GM21367 (cell line): ENCODE data around the gene BUB1.
"Not testable (repeated sequence)": the region's sequence is repeated elsewhere in the genome, so short reads cannot be mapped to it uniquely, and the experiment has no call there.

Source experiments
- ATAC-seq: cut with Tn5 transposase; IDR thresholded peaks from one replicate; pipeline ENCODE4 v1.9.1; 2021; ENCODE audit not compliant: unreplicated experiment

Gene BUB1

GRCh38 chr2:110605057-110605456 lies 72.8 kb downstream of the BUB1 start:
- not testable (repeated sequence) for ATAC-seq

- ATAC-seq = not testable (repeated sequence)
Measured at GRCh38 chr2:110603917-110604591, 73.8 kb downstream of the BUB1 start.

DNA sequence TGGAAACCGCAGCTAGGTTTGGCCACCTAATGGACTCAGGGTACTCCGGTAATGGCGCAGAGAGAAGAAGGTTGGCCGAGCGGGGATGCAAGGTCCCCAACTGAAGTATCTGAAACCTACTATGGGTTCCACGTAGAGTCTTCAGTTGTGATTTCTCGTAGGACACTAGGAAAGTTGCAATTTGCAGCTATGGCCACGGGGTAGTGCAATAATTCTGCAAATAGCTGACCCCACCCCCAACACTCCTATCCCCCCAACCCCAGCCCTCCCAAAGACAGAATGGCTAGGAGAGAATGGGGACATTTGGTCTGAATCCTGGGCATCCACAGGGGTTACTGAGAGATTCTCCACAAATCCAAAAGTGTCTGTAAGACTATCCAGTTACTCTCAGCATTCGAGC lies 75.7 kb downstream of the BUB1 start:
- not testable (repeated sequence) for ATAC-seq

DNA sequence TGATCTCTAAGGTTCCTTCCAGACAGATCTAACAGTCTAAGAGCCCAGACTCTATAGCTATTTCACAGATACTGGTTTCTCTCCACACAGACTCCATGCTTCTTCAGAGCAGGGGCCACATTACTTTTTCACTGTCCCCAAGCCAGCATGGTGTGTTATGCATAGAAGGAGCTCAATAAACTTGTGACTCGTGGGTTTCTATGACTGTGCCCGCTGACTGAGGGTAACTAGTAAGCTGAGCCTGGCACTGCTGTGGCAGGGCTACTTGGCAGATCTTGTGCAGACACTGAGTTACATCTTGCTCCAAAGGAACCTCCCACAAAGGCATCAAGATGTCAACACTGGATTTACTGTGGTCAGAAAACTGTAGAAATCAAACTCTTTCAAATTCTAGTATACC lies 85.9 kb downstream of the BUB1 start:
- not testable (repeated sequence) for ATAC-seq

DNA sequence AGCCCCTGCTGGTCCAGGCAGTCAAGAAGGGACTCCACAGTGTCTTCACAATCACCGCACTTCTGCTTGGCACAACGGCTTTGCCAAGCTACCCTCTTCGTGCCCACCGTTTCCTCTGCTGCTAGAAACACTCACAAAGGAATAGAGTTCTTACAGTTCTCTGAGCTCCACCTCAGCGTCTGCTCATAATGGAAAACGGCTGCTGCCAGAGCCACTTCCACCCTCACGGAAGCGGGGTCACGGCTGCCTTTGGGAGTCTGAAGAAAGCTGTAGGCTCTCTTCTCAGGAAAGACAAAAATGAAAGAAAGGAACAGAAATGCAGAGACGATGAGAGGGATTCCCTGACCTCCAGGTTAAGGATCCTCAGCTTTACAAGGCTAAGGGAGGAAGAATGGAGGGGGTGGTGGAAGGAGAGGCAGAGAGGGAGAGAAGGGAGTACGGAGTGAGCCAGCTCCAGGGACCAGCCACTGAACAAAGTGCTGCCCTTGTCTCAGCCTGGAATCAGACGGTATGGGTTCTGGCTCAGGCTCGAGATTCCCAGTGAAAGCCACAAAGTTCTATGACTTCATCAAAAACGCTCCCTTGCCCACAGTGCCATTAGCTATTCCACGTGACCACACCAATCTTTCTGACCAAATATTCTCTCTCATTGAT lies 88.1 kb downstream of the BUB1 start:
- ATAC-seq = not testable (repeated sequence)

GRCh38 chr2:110588520-110588919 lies 89.3 kb downstream of the BUB1 start:
- not testable (repeated sequence) for ATAC-seq
